Ovary (tissue), 9 donors: ENCODE measurements around the gene IGLL1. TPM values are rescaled to one million over a fixed set of nuclear protein-coding genes. Genes with fewer than 3 reads are reported as not detected.
"Not testable (repeated sequence)": the region's sequence is repeated elsewhere in the genome, so short reads cannot be mapped to it uniquely, and the experiment has no call there.

Experiments used
- DNase-seq, 5 donors: peaks; one replicate each; pipeline ENCODE4 v3.0.0-alpha.2; 2019 to 2020
- H3K27ac ChIP-seq, 2 donors: fragments of 200-600 bp; one replicate each; pipeline versions ENCODE4 v1.5.1 to v1.8.0; 2019 to 2022
- H3K27me3 ChIP-seq: fragments of 200-600 bp; one replicate; pipeline ENCODE4 v1.8.0; 2022
- H3K36me3 ChIP-seq: fragments of 200-600 bp; sonication (generic); one replicate; pipeline ENCODE4 v1.5.1; 2019
- H3K4me1 ChIP-seq: one replicate; pipeline ENCODE4 v1.8.1; 2013; ENCODE audit warnings: mild to moderate bottlenecking, moderate library complexity; ENCODE audit not compliant: insufficient read depth
- H3K4me3 ChIP-seq: fragments of 200-600 bp; sonication (generic); one replicate; pipeline ENCODE4 v1.5.1; 2017
- H3K9me3 ChIP-seq, 2 donors: fragments of 200-600 bp in 1 of 2; sonication (generic) in 1 of 2; one replicate each; pipeline versions ENCODE4 v1.5.1 to v1.8.1; 2013 to 2019; ENCODE audit warnings: mild to moderate bottlenecking in 1 of 2, moderate library complexity in 1 of 2
- EP300 ChIP-seq: sonication (generic); formaldehyde crosslinking; IDR thresholded peaks from one replicate; pipeline ENCODE4 v1.6.1; 2017; ENCODE audit warnings: antibody characterized with exemption
- POLR2A ChIP-seq: fragments of 450-650 bp; IDR thresholded peaks from one replicate; pipeline ENCODE4 v1.6.1; 2017; ENCODE audit warnings: antibody characterized with exemption, mild to moderate bottlenecking, moderate library complexity
- WGBS, 3 donors: extraction: QIAGEN DNeasy Blood & Tissue Kit in 1 of 3; methylation state at CpG; one replicate each; pipeline versions ENCODE4 v1.1.5 to v1.1.7; 2013 to 2017; 5-methylcytosine and 5-hydroxymethylcytosine counted together
- intact Hi-C, 4 donors: fragments of 100-400 bp; cut with DNase I; formaldehyde crosslinking; loops; one replicate each; pipeline versions ENCODE4 v1.11.0 to v1.15.1; 2022 to 2023
- polyA plus RNA-seq, 2 donors: library from polyadenylated mRNA; stranded (reverse); fragments of 200-250 nt in 1 of 2; fragments of 350-450 nt in 1 of 2; fragmentation: Illumina TruSeq in 1 of 2; extraction: RNeasy Lipid Tissue Mini Kit (QIAGEN cat#74804) in 1 of 2; gene quantifications; one replicate each; pipeline ENCODE4 v1.2.3, GENCODE V29; 2013 to 2014
- total RNA-seq, 7 donors: library from RNA; depleted of rRNA in 2 of 7; stranded (reverse); fragments of >200 nt in 2 of 7; fragmentation: NEBNext Ultra II Directional in 3 of 7; extraction: Animal tissue kit (Norgen Biotek cat#: 25700) in 3 of 7; gene quantifications; one replicate each; pipeline versions ENCODE4 v1.1.0 to v1.2.4, GENCODE V29; 2016 to 2023
- TF ChIP-seq, protein P1 (sequence below), 3 donors: fragments of 450-650 bp in 2 of 3; fragments of 200-600 bp in 1 of 3; IDR thresholded peaks; one replicate each; pipeline versions ENCODE4 v1.5.1 to v1.8.0; 2016 to 2022; ENCODE audit warnings: antibody characterized with exemption in 3 of 3, mild to moderate bottlenecking in 1 of 3
- donor health status: DM: no; HTN: no; CAD: no; lungs with moderate emphysema.
- donor health status: DM: no; HTN: no; CAD: no.
- donor health status: Bipolar disorder and iron deficiency.
- donor health status: DM: yes; HTN: yes; CAD: no.
- donor health status: DM: no; HTN: no; CAD: no.
- donor health status: DM: yes; HTN: yes; CAD: no.

IGLL1 gene
- total and polyA plus RNA-seq, 9 donors = 0.34 TPM; not detected in 8

DNA sequence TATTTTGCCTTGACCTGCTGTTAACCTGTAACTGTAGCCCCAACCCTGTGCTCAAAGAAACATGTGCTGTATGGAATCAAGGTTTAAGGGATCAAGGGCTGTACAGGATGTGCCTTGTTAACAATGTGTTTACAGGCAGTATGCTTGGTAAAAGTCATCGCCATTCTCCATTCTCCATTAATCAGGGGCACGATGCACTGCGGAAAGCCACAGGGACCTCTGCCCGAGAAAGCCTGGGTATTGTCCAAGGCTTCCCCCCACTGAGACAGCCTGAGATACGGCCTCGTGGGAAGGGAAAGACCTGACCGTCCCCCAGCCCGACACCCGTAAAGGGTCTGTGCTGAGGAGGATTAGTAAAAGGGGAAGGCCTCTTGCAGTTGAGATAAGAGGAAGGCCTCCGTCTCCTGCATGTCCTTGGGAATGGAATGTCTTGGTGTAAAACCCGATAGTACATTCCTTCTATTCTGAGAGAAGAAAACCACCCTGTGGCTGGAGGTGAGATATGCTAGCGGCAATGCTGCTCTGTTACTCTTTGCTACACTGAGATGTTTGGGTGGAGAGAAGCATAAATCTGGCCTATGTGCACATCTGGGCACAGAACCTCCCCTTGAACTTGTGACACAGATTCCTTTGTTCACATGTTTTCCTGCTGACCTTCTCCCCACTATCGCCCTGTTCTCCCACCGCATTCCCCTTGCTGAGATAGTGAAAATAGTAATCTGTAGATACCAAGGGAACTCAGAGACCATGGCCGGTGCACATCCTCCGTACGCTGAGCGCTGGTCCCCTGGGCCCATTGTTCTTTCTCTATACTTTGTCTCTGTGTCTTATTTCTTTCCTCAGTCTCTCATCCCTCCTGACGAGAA is 42.0 kb downstream of the IGLL1 start:
- not testable (repeated sequence) for H3K4me3 ChIP-seq, H3K9me3 ChIP-seq, H3K27me3 ChIP-seq, H3K36me3 ChIP-seq
- intact Hi-C loops = loop anchor here in 3 of 4 donors (5.0 to 10.0 kb wide), 5 partner anchors 103 to 307 kb away; no protein-coding TSS in a partner anchor
- 9 to 29% (median 21%) methylated on average over 19 of the region's 19 CpGs for WGBS, 3 donors
- peak in 4 of 5 donors; percentile 58 to 77 (median 72) for DNase-seq
- peak overlapping the region; percentile 44 to 88 for H3K27ac ChIP-seq
- TF ChIP-seq, protein P1, sequence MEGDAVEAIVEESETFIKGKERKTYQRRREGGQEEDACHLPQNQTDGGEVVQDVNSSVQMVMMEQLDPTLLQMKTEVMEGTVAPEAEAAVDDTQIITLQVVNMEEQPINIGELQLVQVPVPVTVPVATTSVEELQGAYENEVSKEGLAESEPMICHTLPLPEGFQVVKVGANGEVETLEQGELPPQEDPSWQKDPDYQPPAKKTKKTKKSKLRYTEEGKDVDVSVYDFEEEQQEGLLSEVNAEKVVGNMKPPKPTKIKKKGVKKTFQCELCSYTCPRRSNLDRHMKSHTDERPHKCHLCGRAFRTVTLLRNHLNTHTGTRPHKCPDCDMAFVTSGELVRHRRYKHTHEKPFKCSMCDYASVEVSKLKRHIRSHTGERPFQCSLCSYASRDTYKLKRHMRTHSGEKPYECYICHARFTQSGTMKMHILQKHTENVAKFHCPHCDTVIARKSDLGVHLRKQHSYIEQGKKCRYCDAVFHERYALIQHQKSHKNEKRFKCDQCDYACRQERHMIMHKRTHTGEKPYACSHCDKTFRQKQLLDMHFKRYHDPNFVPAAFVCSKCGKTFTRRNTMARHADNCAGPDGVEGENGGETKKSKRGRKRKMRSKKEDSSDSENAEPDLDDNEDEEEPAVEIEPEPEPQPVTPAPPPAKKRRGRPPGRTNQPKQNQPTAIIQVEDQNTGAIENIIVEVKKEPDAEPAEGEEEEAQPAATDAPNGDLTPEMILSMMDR (IDR thresholded peaks at IDR 0.05) = peak in 2 of 3 donors; percentile 35 to 41
- peaks cover 33% of the 10 kb centered on the region for H3K4me1 ChIP-seq

DNA sequence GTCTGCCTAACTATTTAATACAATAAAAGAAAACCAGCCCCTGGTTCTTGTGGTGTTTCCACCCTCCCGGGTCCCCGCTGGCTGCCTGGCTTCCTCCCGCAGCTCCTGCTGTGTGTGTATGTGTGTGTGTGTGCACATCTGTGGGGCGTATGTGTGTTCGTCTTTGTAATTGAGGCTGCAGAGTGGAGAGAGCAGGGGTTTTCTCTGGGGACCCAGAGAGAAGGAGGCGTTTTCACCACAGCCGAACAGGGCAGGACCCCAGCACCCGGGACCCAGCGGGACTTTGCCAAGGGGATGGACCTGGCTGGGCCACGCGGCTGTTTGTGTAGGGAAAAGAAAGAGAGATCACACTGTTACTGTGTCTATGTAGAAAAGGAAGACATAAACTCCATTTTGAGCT is 42.7 kb downstream of the IGLL1 start:
- TF ChIP-seq, protein P1 (IDR thresholded peaks at IDR 0.05) = no peak
- TF ChIP-seq EP300 = no peak
- 9 to 23% (median 21%) methylated on average over 11 of the region's 11 CpGs for WGBS, 3 donors
- Histone ChIP-seq H3K36me3 (no peaks in the 10 kb centered on the region), H3K4me1 (peaks cover 37% of the 10 kb centered on the region), H3K27ac (peak overlapping the region; percentile 27 to 88), H3K9me3 (no peaks in the 10 kb centered on the region), H3K4me3 (no peak overlapping the region), H3K27me3 (no peaks in the 10 kb centered on the region)
- intact Hi-C loops = loop anchor here in 3 of 4 donors (5.0 to 10.0 kb wide), 5 partner anchors 103 to 307 kb away; no protein-coding TSS in a partner anchor
- DNase-seq = peak in 4 of 5 donors; percentile 62 to 84 (median 71)

DNA sequence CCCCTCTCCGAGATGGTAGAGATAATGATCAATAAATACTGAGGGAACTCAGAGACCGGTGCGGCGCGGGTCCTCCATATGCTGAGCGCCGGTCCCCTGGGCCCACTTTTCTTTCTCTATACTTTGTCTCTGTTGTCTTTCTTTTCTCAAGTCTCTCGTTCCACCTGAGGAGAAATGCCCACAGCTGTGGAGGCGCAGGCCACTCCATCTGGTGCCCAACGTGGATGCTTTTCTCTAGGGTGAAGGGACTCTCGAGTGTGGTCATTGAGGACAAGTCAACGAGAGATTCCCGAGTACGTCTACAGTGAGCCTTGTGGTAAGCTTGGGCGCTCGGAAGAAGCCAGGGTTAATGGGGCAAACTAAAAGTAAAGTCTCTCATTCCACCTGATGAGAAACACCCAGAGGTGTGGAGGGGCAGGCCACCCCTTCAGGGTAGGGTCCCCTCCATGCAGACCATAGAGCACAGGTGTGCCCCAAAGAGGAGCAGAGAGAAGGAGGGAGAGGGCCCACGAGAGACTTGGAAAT is 43.2 kb downstream of the IGLL1 start:
- H3K4me1 ChIP-seq = peaks cover 42% of the 10 kb centered on the region
- H3K36me3 ChIP-seq = no peaks in the 10 kb centered on the region
- H3K27ac ChIP-seq = peak overlapping the region; percentile 27 to 88
- intact Hi-C loops = loop anchor here in 3 of 4 donors (5.0 to 10.0 kb wide), 5 partner anchors 102 to 308 kb away; no protein-coding TSS in a partner anchor
- H3K9me3 ChIP-seq = no peaks in the 10 kb centered on the region
- H3K27me3 ChIP-seq = no peaks in the 10 kb centered on the region
- H3K4me3 ChIP-seq = no peak overlapping the region
- TF ChIP-seq, protein P1 (IDR thresholded peaks at IDR 0.05) = no peak
- TF ChIP-seq EP300 (no peak), POLR2A (no peak)
- peak in 3 of 5 donors; percentile 20 to 37 (median 28) for DNase-seq
- WGBS, 3 donors = 76 to 84% (median 82%) methylated on average over 17 of the region's 17 CpGs

DNA sequence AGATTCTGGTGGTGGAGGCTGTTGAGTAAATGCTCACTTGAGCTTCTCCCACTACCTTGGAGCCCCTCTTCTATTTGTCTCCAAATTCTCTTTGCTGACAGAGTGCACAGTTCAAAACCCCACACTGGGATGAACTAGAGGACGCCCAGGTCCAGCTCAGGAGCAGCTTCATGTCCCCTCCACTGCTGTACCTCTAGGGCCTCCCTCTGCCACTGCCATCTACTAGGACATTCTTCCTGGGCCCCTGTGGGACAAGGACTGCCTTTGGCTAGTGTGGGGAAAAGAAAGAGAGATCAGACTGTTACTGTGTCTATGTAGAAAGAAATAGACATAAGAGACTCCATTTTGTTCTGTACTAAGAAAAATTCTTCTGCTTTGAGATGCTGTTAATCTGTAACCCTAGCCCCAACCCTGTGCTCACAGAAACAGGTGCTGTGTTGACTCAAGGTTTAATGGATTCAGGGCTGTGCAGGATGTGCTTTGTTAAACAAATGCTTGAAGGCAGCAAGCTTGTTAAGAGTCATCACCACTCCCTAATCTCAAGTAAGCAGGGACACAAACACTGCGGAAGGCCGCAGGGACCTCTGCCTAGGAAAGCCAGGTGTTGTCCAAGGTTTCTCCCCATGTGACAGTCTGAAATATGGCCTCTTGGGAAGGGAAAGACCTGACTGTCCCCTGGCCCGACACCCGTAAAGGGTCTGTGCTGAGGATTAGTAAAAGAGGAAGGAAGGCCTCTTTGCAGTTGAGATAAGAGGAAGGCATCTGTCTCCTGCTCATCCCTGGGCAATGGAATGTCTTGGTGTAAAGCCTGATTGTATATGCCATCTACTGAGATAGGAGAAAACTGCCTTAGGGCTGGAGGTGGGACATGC is 44.1 kb downstream of the IGLL1 start:
- Histone ChIP-seq H3K4me1 (peaks cover 44% of the 10 kb centered on the region), H3K27ac (peak overlapping the region in 1 of 2 donors; percentile 88)
- intact Hi-C loops = loop anchor here in 3 of 4 donors (5.0 to 10.0 kb wide), 5 partner anchors 101 to 309 kb away; no protein-coding TSS in a partner anchor
- DNase-seq = peak in 3 of 5 donors; percentile 15 to 28 (median 22)
- not testable (repeated sequence) for H3K9me3 ChIP-seq, H3K27me3 ChIP-seq, H3K4me3 ChIP-seq, H3K36me3 ChIP-seq
- 81 to 88% (median 83%) methylated on average over 5 of the region's 5 CpGs for WGBS, 3 donors
